Measurements from ENCODE around the gene SGK1.
"Not testable (repeated sequence)": the region's sequence is repeated elsewhere in the genome, so short reads cannot be mapped to it uniquely, and the experiment has no call there.

The SGK1 gene

GRCh38 chr6:134186355-134186754 is 131.6 kb downstream of the SGK1 start:
- ChIA-PET CTCF (no interaction called here), POLR2A (no interaction called here)
- no peak for TF ChIP-seq CTCF (IDR thresholded peaks at IDR 0.05; ENCODE audit: control extremely low read depth, extremely low read depth, low read depth, missing control alignments)
- no peak for DNase-seq (ENCODE audit: extremely low spot score)

DNA sequence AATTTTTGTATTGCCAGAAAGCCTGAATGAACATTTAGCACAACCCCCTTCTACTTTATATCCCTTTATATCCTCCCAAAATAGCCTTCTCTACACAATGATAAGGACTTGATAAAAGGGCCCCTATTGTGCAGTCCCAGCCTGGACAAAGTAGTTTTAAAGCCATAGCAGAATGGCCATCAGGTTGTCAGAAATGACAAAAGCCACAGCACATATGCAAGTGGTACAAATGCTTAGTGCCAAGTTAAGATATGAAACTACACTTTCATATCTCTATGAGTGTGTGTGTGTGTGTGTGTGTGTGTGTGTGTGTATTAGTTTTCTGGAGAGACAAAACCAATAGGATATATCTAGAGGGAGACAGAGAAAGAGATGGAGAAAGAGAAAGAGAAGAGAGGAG is 132.6 kb downstream of the SGK1 start:
- POLR2A ChIA-PET: no interaction called here
- TF ChIP-seq CTCF (IDR thresholded peaks at IDR 0.05; ENCODE audit: control extremely low read depth, extremely low read depth, low read depth, missing control alignments): no peak
- DNase-seq (ENCODE audit: extremely low spot score): no peak
- CTCF ChIA-PET: no interaction called here

DNA sequence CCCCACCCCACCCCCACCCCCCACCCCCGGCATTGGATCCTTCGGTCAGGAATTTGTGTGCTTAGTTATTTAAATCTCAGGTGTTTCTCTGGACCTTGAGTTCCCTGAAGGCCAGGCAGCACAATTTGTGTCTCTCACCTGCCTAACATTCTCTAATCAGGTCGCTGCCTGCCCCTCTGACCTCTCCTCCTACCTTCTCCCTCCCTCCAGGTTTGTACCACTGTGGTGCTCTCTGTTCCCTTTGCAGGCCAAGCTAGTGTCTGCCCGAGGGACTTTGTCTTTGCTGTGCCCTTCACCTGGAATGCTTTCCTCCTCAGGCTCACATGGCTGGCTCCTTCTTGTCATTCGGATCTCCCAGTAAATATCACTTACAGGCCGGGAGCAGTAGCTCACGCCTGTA is 134.1 kb downstream of the SGK1 start:
- CTCF ChIA-PET: interaction anchor here (0.9 to 1.9 kb wide), 2 partner anchors 10 to 12 kb away, joined by 3 to 9 read pairs; no protein-coding TSS in a partner anchor
- no peak for TF ChIP-seq CTCF (IDR thresholded peaks at IDR 0.05; ENCODE audit: control extremely low read depth, extremely low read depth, low read depth, missing control alignments)
- no peak for DNase-seq (ENCODE audit: extremely low spot score)
- POLR2A ChIA-PET: no interaction called here

DNA sequence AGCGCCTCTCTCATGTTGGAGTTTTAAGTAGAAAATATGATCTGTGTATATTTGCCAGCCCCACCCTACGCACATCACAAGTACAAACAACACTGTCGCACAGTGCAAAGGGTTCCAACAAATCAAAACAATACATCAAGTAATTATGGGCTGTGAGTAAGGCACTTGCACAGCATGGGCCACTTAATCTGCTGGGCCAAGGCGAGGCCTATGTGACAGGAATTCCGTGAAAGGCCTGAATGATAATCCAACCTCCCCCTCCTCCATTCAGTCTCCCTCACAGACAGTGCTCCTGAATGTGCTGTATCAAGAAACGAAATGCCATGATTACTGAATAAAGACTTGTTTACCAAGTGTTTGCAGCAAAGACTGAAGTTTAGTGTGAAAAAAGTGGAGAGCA is 135.4 kb downstream of the SGK1 start:
- no peak for TF ChIP-seq CTCF (IDR thresholded peaks at IDR 0.05; ENCODE audit: control extremely low read depth, extremely low read depth, low read depth, missing control alignments)
- no peak for DNase-seq (ENCODE audit: extremely low spot score)
- POLR2A ChIA-PET: no interaction called here
- CTCF ChIA-PET: interaction anchor here (1.9 kb wide), 1 partner anchor 13 kb away, joined by 9 read pairs; no protein-coding TSS in a partner anchor

DNA sequence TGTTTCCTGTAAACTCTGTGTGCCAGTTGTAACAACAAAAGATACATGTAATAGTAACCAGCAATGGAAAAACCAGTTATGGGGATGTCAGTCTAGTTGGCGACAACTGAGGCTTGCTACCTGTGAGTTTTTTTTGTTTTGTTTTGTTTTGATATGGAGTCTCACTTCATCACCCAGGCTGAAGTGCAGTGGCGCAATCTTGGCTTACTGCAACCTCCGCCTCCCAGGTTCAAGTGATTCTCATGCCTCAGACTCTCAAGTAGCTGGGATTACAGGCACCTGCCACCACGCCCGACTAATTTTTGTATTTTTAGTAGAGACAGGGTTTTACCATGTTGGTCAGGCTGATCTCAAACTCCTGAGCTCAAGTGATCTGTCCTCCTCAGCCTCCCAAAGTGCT is 136.2 kb downstream of the SGK1 start:
- POLR2A ChIA-PET; DNase-seq (ENCODE audit: extremely low spot score): not testable (repeated sequence)
- CTCF ChIA-PET: interaction anchor here (1.5 to 6.6 kb wide), 3 partner anchors 14 to 459 kb away, joined by 4 to 66 read pairs (median 5); no protein-coding TSS in a partner anchor

DNA sequence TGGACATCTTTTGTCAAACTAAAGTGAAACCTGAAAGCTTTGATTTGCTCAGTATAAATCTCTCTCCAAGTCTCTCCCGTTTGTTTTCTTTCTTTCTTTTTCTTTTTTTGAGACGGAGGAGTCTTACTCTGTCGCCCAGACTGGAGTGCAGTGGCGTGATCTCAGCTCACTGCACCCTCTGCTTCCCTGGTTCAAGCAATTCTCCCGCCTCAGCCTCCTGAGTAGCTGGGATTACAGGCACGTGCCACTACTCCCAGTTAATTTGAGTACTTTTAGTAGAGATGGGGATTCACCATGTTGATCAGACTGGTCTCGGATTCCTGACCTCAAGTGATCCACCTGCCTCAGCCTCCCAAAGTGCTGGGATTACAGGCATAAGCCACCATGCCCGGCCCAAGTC is 136.7 kb downstream of the SGK1 start:
- DNase-seq (ENCODE audit: extremely low spot score); POLR2A ChIA-PET: not testable (repeated sequence)
- CTCF ChIA-PET: interaction anchor here (1.3 to 6.6 kb wide), 5 partner anchors 8 to 694 kb away, joined by 3 to 66 read pairs (median 4); no protein-coding TSS in a partner anchor

GRCh38 chr6:134180540-134180939 is 137.4 kb downstream of the SGK1 start:
- POLR2A ChIA-PET: not testable (repeated sequence)

GRCh38 chr6:134178161-134179044 is 139.5 kb downstream of the SGK1 start:
- peak; percentile 71 for TF ChIP-seq CTCF (IDR thresholded peaks at IDR 0.05; ENCODE audit: control extremely low read depth, extremely low read depth, low read depth, missing control alignments)
- ChIA-PET CTCF (interaction anchor here (0.9 to 6.6 kb wide), 28 partner anchors 9 to 792 kb away, joined by 3 to 66 read pairs (median 4); no protein-coding TSS in a partner anchor), POLR2A (no interaction called here)
- peak; percentile 54 for DNase-seq (ENCODE audit: extremely low spot score)

More at GRCh38 chr6:134180540-134180939, 137.4 kb downstream of the SGK1 start:
- CTCF ChIA-PET: interaction anchor here (1.3 to 6.6 kb wide), 7 partner anchors 8 to 695 kb away, joined by 3 to 66 read pairs (median 4); no protein-coding TSS in a partner anchor
- DNase-seq (ENCODE audit: extremely low spot score): not testable (repeated sequence)
